ENCODE results near the gene CMSS1.

GRCh38 chr3:99980606-99981005, 162.9 kb downstream of the CMSS1 start:
- TF ChIP-seq ZNF8 (CRISPR knock-in tag; IDR thresholded peaks at IDR 0.05) = no peak
- TF ChIP-seq ZFP30 (CRISPR knock-in tag; IDR thresholded peaks at IDR 0.05) = no peak
- no peak for TF ChIP-seq RARB (CRISPR knock-in tag; IDR thresholded peaks at IDR 0.05)
- TF ChIP-seq PATZ1 (CRISPR knock-in tag; IDR thresholded peaks at IDR 0.05; ENCODE audit: borderline replicate concordance) = no peak
- TF ChIP-seq CREB5 (CRISPR knock-in tag; IDR thresholded peaks at IDR 0.05; ENCODE audit: low read depth) = no peak
- TF ChIP-seq TOX (CRISPR knock-in tag; IDR thresholded peaks at IDR 0.05; ENCODE audit: borderline replicate concordance) = no peak
- TF ChIP-seq OSR1 (CRISPR knock-in tag; IDR thresholded peaks at IDR 0.05) = no peak
- no peak for TF ChIP-seq ARNTL (CRISPR knock-in tag; IDR thresholded peaks at IDR 0.05; ENCODE audit: borderline replicate concordance, low read depth)
- no peak for TF ChIP-seq CSDC2 (CRISPR knock-in tag; IDR thresholded peaks at IDR 0.05)
- no peak for TF ChIP-seq POU6F1 (CRISPR knock-in tag; IDR thresholded peaks at IDR 0.05; ENCODE audit: borderline replicate concordance, low read depth)

Data from SK-N-SH treated with all-trans-retinoic acid at 6 μM for 48 hours (cell line).